ENCODE results near the gene ATG9B. TPM values are rescaled to one million over a fixed set of nuclear protein-coding genes. Genes with fewer than 3 reads are reported as not detected.

ATG9B gene
- total and polyA plus RNA-seq, 2 donors from 2014 or later = 0.19 TPM

DNA sequence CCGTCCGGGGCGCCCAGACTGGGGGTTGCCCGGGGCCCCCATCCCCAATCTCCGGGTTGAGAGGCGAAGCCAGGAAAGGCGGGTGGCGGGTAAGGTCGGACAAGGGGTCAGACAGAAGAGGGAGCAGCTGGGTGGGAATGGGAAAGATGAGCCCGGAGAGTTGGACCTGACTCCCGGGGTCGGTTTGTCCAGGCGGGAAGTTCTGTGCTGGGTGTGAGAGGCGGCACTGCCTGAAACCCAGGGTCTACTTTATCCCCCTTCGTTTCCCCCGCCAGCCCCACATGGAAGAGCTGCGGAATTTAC is 35.8 kb upstream of the ATG9B start:
- DNase-seq (no peak), FAIRE-seq (no peak)
- Histone ChIP-seq H3K4me1 (ENCODE audit: control insufficient read depth in 2 of 3, insufficient read depth in 2 of 3, low read depth in 1 of 3, low read length in 3 of 3) (peaks cover 4 to 38% (median 19%) of the 10 kb centered on the region in 3 donors), H3K27ac (ENCODE audit: low read depth in 2 of 2, low read length in 2 of 2) (peak overlapping the region; percentile 99 to 100), H3K36me3 (ENCODE audit: control insufficient read depth in 2 of 3, insufficient read depth in 3 of 3, low read length in 3 of 3) (peaks cover 0 to 6% (median 4%) of the 10 kb centered on the region in 3 donors), H3K4me3 (ENCODE audit: low read length in 3 of 3) (peak overlapping the region; percentile 56 to 93 (median 71)), H3K27me3 (ENCODE audit: control insufficient read depth, insufficient read depth, low read length) (no peaks in the 10 kb centered on the region), H3K9ac (ENCODE audit: low read length in 3 of 3) (peak overlapping the region; percentile 26 to 95 (median 37)), H3K9me3 (ENCODE audit: control insufficient read depth in 2 of 3, insufficient read depth in 1 of 3, low read length in 3 of 3) (no peaks in the 10 kb centered on the region)
- intact Hi-C loops (cut with DNase I) = no loop called here
- TF ChIP-seq, protein P1, sequence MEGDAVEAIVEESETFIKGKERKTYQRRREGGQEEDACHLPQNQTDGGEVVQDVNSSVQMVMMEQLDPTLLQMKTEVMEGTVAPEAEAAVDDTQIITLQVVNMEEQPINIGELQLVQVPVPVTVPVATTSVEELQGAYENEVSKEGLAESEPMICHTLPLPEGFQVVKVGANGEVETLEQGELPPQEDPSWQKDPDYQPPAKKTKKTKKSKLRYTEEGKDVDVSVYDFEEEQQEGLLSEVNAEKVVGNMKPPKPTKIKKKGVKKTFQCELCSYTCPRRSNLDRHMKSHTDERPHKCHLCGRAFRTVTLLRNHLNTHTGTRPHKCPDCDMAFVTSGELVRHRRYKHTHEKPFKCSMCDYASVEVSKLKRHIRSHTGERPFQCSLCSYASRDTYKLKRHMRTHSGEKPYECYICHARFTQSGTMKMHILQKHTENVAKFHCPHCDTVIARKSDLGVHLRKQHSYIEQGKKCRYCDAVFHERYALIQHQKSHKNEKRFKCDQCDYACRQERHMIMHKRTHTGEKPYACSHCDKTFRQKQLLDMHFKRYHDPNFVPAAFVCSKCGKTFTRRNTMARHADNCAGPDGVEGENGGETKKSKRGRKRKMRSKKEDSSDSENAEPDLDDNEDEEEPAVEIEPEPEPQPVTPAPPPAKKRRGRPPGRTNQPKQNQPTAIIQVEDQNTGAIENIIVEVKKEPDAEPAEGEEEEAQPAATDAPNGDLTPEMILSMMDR (IDR thresholded peaks at IDR 0.05; ENCODE audit: borderline replicate concordance, extremely low read depth, insufficient read depth) = no peak

GRCh38 chr7:151059367-151060112 is 35.2 kb upstream of the ATG9B start, which contains the start of gene SLC4A2:
SLC4A2 (plus strand) TSS chr7:151059589; CDS start chr7:151061988, 2,399 bp downstream.
- Histone ChIP-seq H3K9me3 (ENCODE audit: control insufficient read depth in 2 of 3, insufficient read depth in 1 of 3, low read length in 3 of 3) (no peaks in the 10 kb centered on the region), H3K9ac (ENCODE audit: low read length in 3 of 3) (peak within 1 kb of the TSS; percentile 50 to 95 (median 93)), H3K27ac (ENCODE audit: low read depth in 2 of 2, low read length in 2 of 2) (peak within 1 kb of the TSS; percentile 99 to 100), H3K4me1 (ENCODE audit: control insufficient read depth in 2 of 3, insufficient read depth in 2 of 3, low read depth in 1 of 3, low read length in 3 of 3) (peaks cover 4 to 38% (median 19%) of the 10 kb centered on the region in 3 donors), H3K27me3 (ENCODE audit: control insufficient read depth, insufficient read depth, low read length) (no peaks in the 10 kb centered on the region), H3K36me3 (ENCODE audit: control insufficient read depth in 2 of 3, insufficient read depth in 3 of 3, low read length in 3 of 3) (peaks cover 0 to under 1% (median 0%) of the 10 kb centered on the region in 3 donors), H3K4me3 (ENCODE audit: low read length in 3 of 3) (peak within 1 kb of the TSS; percentile 71 to 93 (median 82))
- peak; percentile 80 to 93 (median 90) for DNase-seq
- TF ChIP-seq, protein P1 (IDR thresholded peaks at IDR 0.05; ENCODE audit: borderline replicate concordance, extremely low read depth, insufficient read depth) = no peak
- no peak for FAIRE-seq
- intact Hi-C loops (cut with DNase I) = no loop called here

DNA sequence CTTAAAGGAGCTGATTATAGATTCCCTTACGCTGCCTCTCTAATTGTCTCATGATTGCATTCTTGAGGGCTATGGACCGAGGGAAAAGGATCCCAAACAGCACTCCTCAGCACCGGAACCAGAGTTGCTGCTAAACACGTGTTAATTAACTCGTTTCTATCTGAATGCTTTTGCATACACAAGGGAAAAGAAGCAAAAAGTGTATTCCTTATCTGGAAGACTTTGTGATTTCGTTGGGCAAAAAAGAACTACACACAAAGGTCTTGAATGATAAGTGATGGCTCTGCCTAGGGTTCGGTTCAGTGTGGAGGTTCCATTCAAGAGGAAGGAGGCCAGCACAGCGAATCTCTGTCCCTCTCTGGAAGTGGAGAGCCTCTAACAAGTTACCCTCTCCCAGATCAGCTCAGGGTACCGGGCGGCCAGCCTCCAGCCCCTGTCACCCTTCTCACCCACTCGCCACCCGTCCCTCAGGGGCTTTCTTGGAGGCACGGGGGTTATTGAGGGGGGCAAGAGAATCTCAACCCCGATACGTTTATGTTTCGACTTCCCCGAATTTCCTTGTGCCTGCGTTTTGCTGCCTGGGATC is 34.6 kb upstream of the ATG9B start:
- intact Hi-C loops (cut with DNase I) = no loop called here

More for the DNA sequence above, 34.6 kb upstream of the ATG9B start:
- no peaks in the 10 kb centered on the region for H3K36me3 ChIP-seq (ENCODE audit: control insufficient read depth in 2 of 3, insufficient read depth in 3 of 3, low read length in 3 of 3)
- peak overlapping the region; percentile 71 to 93 (median 82) for H3K4me3 ChIP-seq (ENCODE audit: low read length in 3 of 3)
- peaks cover 4 to 38% (median 19%) of the 10 kb centered on the region in 3 donors for H3K4me1 ChIP-seq (ENCODE audit: control insufficient read depth in 2 of 3, insufficient read depth in 2 of 3, low read depth in 1 of 3, low read length in 3 of 3)
- FAIRE-seq (no peak), DNase-seq (peak in 3 of 5 donors; percentile 52 to 79 (median 53))
- TF ChIP-seq, protein P1 (IDR thresholded peaks at IDR 0.05; ENCODE audit: borderline replicate concordance, extremely low read depth, insufficient read depth) = no peak
- H3K9me3 ChIP-seq (ENCODE audit: control insufficient read depth in 2 of 3, insufficient read depth in 1 of 3, low read length in 3 of 3) = no peaks in the 10 kb centered on the region
- H3K27ac ChIP-seq (ENCODE audit: low read depth in 2 of 2, low read length in 2 of 2) = peak overlapping the region; percentile 99 to 100
- peak overlapping the region; percentile 50 to 95 (median 93) for H3K9ac ChIP-seq (ENCODE audit: low read length in 3 of 3)
- H3K27me3 ChIP-seq (ENCODE audit: control insufficient read depth, insufficient read depth, low read length) = no peaks in the 10 kb centered on the region
